ENCODE results near the gene NHSL1. TPM values are rescaled to one million over a fixed set of nuclear protein-coding genes. Genes with fewer than 3 reads are reported as not detected.

Gene NHSL1
- total RNA-seq, 2 experiments from 2014 or later: 0.53 to 0.95 TPM

DNA sequence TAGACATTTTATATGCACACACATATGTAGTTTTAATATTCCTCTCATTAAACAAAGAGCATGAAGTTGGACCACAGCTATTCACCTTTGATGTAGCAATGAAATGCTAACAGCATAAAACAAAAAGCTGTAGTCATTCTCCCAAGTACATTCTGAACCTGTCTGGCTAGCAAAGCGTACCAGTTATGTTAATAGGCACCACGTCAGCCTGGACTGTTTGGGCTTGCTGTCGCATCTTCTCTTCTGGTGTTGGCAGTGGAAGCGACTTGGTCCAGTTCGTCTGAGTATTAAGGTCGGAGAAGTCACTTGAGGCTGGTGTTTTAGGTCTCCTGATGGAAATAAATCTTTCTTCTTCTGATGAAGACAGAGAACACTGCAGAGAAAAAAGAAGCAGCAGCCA, 52.5 kb downstream of the NHSL1 start:
- DNase-seq: no peak
- CTCF ChIA-PET: interaction anchor here (1.5 kb wide), 1 partner anchor 16 kb away, joined by 3 read pairs; no protein-coding TSS in a partner anchor
- H3K4me1 Mint-ChIP-seq (ENCODE audit: low read depth): no peaks in the 10 kb centered on the region
- no peaks in the 10 kb centered on the region for H3K27me3 Mint-ChIP-seq
- no peaks in the 10 kb centered on the region for H3K9me3 Mint-ChIP-seq
- no peak overlapping the region for H3K4me3 Mint-ChIP-seq
- H3K36me3 Mint-ChIP-seq: no peaks in the 10 kb centered on the region
- H3K27ac Mint-ChIP-seq: no peak overlapping the region
- POLR2A ChIA-PET: no interaction called here
- intact Hi-C loops (cut with micrococcal nuclease): no loop called here

DNA sequence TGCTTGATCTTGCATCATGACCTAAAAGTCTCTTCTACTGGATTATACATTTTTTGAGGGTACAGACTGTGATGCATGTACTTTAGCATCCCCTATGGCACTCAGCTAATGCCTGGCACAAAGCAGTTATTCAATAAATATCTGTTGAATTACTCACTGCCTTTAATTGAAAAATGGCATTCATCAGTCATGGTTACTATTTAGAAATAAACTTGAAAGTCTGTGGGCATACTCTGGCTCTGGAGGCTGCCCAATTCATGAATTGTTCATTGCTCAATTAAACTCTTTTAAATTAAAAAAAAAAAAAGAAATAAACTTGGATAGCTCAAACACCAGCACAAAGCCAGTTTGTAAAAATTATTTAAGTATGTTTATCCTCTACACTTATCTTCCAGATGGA, 55.3 kb downstream of the NHSL1 start:
- H3K9me3 Mint-ChIP-seq: no peaks in the 10 kb centered on the region
- intact Hi-C loops (cut with micrococcal nuclease): no loop called here
- ChIA-PET POLR2A (no interaction called here), CTCF (interaction anchor here (1.7 kb wide), 1 partner anchor 65 kb away, joined by 6 read pairs; no protein-coding TSS in a partner anchor)
- no peaks in the 10 kb centered on the region for H3K4me1 Mint-ChIP-seq (ENCODE audit: low read depth)
- H3K4me3 Mint-ChIP-seq: no peak overlapping the region
- no peak for DNase-seq
- no peaks in the 10 kb centered on the region for H3K27me3 Mint-ChIP-seq
- H3K36me3 Mint-ChIP-seq: no peaks in the 10 kb centered on the region
- H3K27ac Mint-ChIP-seq: no peak overlapping the region

DNA sequence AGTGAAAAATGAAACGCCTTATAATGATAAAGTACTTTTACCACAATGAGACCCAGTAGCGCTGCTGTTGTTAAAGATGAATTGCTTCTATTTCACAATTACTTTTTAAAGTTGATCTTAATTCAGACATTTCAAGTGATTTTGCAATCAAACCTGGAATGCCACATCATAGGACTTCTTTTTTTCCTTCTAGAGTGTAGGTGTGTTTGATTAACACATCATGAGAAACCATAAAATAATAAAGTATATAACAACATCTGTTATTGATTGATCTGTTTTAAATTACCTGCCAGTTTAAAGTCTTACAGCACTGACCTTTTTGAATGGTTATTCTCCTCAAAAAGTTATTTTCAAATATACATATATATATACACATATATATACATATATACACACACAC, 56.6 kb downstream of the NHSL1 start:
- ChIA-PET POLR2A (no interaction called here), CTCF (interaction anchor here (2.3 kb wide), 1 partner anchor 66 kb away, joined by 8 read pairs; no protein-coding TSS in a partner anchor)
- no peaks in the 10 kb centered on the region for H3K4me1 Mint-ChIP-seq (ENCODE audit: low read depth)
- H3K27ac Mint-ChIP-seq: no peak overlapping the region
- H3K36me3 Mint-ChIP-seq: no peaks in the 10 kb centered on the region
- no peaks in the 10 kb centered on the region for H3K27me3 Mint-ChIP-seq
- DNase-seq: no peak
- no peaks in the 10 kb centered on the region for H3K9me3 Mint-ChIP-seq
- intact Hi-C loops (cut with micrococcal nuclease): no loop called here
- H3K4me3 Mint-ChIP-seq: no peak overlapping the region

DNA sequence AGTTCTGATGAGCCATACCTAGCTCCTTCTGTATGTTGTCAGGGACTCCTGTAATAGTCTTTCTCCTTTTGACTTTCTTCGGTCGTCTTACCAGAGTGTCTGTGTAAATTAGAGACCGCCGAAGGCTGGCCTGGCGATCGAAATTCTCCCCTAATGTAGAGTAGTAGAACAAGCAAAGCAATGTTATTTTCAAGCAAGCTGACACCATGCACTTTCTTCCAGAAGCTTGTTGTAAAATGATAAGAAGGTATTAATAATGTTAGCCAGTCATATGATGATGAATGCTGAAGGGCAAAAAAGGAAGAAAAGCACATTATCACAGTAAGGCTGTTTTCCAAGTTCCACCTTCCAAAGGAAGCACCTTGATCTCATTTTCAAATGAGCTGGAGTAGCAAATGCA, 57.3 kb downstream of the NHSL1 start:
- no peaks in the 10 kb centered on the region for H3K27me3 Mint-ChIP-seq
- H3K36me3 Mint-ChIP-seq: no peaks in the 10 kb centered on the region
- no peaks in the 10 kb centered on the region for H3K4me1 Mint-ChIP-seq (ENCODE audit: low read depth)
- no peak for DNase-seq
- POLR2A ChIA-PET: no interaction called here
- CTCF ChIA-PET: interaction anchor here (1.0 to 2.3 kb wide), 2 partner anchors 15 to 67 kb away, joined by 3 to 8 read pairs; no protein-coding TSS in a partner anchor
- no peak overlapping the region for H3K27ac Mint-ChIP-seq
- no peaks in the 10 kb centered on the region for H3K9me3 Mint-ChIP-seq
- intact Hi-C loops (cut with micrococcal nuclease): no loop called here
- no peak overlapping the region for H3K4me3 Mint-ChIP-seq

DNA sequence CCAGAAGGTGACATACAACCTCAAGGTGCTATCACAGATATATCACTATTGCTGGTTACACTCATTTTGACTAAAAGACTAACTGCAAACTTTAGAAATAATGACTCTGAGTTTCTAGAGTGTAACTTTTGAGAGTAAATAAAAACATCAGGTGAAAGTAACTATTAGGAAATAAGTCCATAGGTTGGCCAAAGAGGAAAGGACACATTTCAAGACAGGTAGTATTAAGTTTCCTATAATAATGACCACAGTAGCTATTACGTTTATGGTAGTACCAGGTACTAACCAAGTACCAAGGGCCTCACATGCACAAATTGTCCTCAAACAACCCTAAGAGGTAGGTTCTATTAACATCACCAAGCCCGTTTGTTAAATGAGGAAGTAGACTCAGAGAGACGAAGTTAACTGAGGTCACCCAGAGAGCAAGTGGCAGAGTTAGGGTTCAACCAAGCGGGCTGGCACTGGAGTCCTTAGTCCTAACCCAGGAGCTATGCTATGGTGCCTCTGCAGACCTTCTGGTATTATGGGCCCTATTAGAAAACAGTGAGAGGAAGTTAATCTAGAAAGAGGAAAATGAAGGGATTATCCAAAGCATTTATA, 58.4 kb downstream of the NHSL1 start:
- Mint-ChIP-seq H3K9me3 (no peaks in the 10 kb centered on the region), H3K4me1 (ENCODE audit: low read depth) (no peaks in the 10 kb centered on the region), H3K27ac (no peak overlapping the region), H3K4me3 (no peak overlapping the region), H3K36me3 (no peaks in the 10 kb centered on the region), H3K27me3 (no peaks in the 10 kb centered on the region)
- intact Hi-C loops (cut with micrococcal nuclease): no loop called here
- POLR2A ChIA-PET: no interaction called here
- DNase-seq: no peak
- CTCF ChIA-PET: interaction anchor here (1.0 to 2.3 kb wide), 2 partner anchors 13 to 68 kb away, joined by 3 to 8 read pairs; no protein-coding TSS in a partner anchor

DNA sequence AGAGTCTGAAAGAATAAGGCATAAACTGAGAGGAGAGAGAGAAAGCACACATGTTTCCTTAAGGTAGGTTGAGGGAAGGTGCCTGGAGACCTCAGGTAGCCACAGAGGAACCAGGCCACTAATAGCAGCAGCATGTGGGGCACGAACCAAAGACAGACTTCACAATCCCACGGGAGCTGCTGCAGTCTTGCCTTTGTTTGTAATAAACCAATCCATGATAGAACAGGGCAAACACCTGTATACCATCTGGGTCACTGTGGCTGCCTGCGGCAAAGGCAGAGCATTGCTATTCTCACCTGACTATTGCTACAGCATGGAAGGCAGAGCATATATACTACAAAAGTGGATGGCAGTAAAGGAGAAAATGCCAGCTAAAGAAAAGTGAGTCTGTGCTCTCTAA, 59.0 kb downstream of the NHSL1 start:
- POLR2A ChIA-PET: no interaction called here
- no peak overlapping the region for H3K27ac Mint-ChIP-seq
- H3K27me3 Mint-ChIP-seq: no peaks in the 10 kb centered on the region
- no peaks in the 10 kb centered on the region for H3K9me3 Mint-ChIP-seq
- intact Hi-C loops (cut with micrococcal nuclease): no loop called here
- CTCF ChIA-PET: interaction anchor here (2.3 kb wide), 1 partner anchor 69 kb away, joined by 8 read pairs; no protein-coding TSS in a partner anchor
- no peaks in the 10 kb centered on the region for H3K4me1 Mint-ChIP-seq (ENCODE audit: low read depth)
- no peak for DNase-seq
- H3K36me3 Mint-ChIP-seq: no peaks in the 10 kb centered on the region
- no peak overlapping the region for H3K4me3 Mint-ChIP-seq

DNA sequence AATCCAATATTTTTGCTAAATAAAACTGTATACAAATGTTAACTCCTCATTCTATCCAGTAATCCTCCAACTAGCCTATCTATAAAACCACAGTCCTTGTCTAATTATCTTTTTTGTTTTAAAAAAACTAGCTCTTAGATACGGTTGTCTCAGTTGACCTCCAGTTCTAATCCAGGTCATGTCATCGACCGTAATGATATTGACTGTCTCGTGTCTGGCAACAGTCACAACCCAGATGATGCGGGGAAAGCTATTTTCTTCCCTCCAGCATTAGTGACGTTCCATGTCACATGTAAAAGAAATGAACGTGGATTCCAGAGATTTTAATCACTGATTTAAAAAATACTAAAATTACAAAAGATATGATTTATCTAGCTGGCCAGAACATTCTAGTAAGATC, 59.7 kb downstream of the NHSL1 start:
- H3K9me3 Mint-ChIP-seq: no peaks in the 10 kb centered on the region
- ChIA-PET POLR2A (no interaction called here), CTCF (no interaction called here)
- no peak overlapping the region for H3K4me3 Mint-ChIP-seq
- DNase-seq: no peak
- no peaks in the 10 kb centered on the region for H3K36me3 Mint-ChIP-seq
- no peaks in the 10 kb centered on the region for H3K27me3 Mint-ChIP-seq
- H3K4me1 Mint-ChIP-seq (ENCODE audit: low read depth): no peaks in the 10 kb centered on the region
- no peak overlapping the region for H3K27ac Mint-ChIP-seq
- intact Hi-C loops (cut with micrococcal nuclease): no loop called here

DNA sequence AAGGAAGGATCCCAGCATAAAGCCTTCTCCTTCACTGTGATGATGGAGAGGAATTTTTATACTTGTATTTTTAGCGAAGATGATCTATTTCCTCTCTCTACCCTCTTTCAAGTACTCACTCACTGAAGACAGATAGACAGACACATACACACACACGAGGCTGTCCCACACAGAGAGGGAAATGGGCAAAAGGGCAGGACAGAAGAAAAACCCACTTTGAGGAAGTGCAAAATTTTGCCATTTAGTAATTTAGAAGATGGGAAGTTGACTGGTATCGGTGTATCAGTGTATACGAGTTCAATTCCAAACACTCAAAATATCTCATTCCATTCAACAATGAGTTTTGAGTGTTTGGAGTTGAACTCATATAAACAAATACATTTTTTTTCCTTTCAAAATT, 64.4 kb downstream of the NHSL1 start:
- CTCF ChIA-PET: interaction anchor here (2.0 to 3.8 kb wide), 2 partner anchors 75 to 83 kb away, joined by 8 to 21 read pairs; no protein-coding TSS in a partner anchor
- Mint-ChIP-seq H3K27ac (no peak overlapping the region), H3K9me3 (no peaks in the 10 kb centered on the region), H3K27me3 (no peaks in the 10 kb centered on the region), H3K36me3 (no peaks in the 10 kb centered on the region), H3K4me1 (ENCODE audit: low read depth) (no peaks in the 10 kb centered on the region), H3K4me3 (no peak overlapping the region)
- POLR2A ChIA-PET: no interaction called here
- no peak for DNase-seq
- intact Hi-C loops (cut with micrococcal nuclease): no loop called here

DNA sequence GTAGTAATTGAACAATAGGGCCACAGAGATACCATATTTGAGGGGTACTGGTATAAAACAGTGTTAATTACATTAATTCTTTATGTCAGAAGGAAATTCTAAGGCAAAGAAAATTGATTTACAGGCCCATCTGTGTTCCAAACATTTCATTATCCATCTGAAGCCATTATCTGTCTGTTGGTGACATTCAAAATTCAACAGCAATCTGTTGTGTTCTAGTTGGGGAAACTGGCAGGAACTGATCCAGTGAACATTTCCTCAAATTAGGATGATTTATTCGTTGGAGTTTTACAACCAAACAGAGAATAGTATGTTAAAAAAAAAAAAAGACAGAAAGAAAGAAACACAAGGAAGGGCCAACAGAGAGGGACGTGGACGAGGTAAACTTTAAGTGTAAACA, 65.2 kb downstream of the NHSL1 start:
- Mint-ChIP-seq H3K36me3 (no peaks in the 10 kb centered on the region), H3K27ac (no peak overlapping the region), H3K27me3 (no peaks in the 10 kb centered on the region), H3K4me1 (ENCODE audit: low read depth) (no peaks in the 10 kb centered on the region), H3K4me3 (no peak overlapping the region), H3K9me3 (no peaks in the 10 kb centered on the region)
- ChIA-PET POLR2A (no interaction called here), CTCF (interaction anchor here (3.8 kb wide), 1 partner anchor 75 kb away, joined by 21 read pairs; no protein-coding TSS in a partner anchor)
- intact Hi-C loops (cut with micrococcal nuclease): no loop called here
- no peak for DNase-seq

DNA sequence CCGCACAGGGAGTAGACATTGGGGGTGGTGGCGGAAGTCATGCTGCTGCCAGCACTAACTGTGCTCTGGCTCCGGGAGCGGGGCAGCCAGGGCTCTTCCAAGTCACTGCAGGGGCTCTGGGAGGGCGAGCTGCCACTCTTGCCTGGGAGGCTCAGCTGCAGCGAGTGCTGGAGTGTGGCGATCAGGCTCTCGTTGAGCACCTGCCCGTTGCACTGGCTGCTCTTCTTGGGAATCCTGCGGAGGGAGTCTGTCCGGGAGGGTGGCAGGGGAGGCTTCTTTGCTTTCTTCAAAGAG, 67.3 kb downstream of the NHSL1 start:
- no peaks in the 10 kb centered on the region for H3K27me3 Mint-ChIP-seq
- intact Hi-C loops (cut with micrococcal nuclease): no loop called here
- no peaks in the 10 kb centered on the region for H3K4me1 Mint-ChIP-seq (ENCODE audit: low read depth)
- H3K36me3 Mint-ChIP-seq: no peaks in the 10 kb centered on the region
- CTCF ChIA-PET: interaction anchor here (0.5 to 7.2 kb wide), 3 partner anchors 15 to 319 kb away, joined by 3 to 123 read pairs (median 4); no protein-coding TSS in a partner anchor
- POLR2A ChIA-PET: no interaction called here
- H3K27ac Mint-ChIP-seq: no peak overlapping the region
- DNase-seq: no peak
- no peak overlapping the region for H3K4me3 Mint-ChIP-seq
- no peaks in the 10 kb centered on the region for H3K9me3 Mint-ChIP-seq

DNA sequence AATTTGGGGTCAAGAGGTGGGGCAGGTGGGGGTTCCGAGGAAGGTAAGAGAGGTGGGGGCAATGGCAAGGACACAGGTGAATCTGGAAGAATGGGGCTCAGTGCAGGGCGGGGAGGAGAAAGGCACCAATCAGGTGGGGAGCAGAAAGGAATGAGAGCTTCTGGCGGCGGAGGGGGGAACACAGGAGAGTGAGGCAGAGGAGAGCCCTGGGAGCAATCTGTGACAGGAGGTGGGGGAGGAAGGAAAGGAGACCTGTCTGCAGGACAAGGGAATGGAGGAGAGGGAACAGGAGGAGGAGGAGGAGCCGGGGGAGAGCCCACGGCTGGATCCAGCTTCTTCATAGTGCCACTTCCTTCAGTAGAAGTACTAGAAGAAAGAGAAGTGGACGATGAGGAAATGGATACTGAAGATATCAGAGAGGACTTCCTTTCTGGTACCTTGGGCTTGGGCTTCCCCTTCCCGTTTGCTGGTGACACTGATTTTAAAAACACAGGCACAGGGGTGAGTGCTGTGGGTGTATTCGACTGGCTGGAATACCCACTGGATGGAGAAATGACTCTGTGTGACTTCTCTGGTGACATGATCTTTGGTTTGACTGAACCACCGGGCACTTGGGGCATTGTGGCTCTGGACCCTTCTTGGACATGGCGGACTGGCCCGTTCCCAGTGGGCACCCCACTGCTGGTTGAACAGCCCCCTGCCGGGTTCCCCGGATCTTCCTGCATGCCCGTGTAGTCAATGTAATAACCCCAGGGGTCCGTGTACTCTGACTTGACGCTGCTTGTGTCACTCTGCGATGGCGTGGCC, 67.8 kb downstream of the NHSL1 start:
- ChIA-PET CTCF (interaction anchor here (0.5 to 7.2 kb wide), 5 partner anchors 15 to 318 kb away, joined by 3 to 123 read pairs (median 40); no protein-coding TSS in a partner anchor), POLR2A (no interaction called here)
- H3K4me3 Mint-ChIP-seq: no peak overlapping the region
- no peaks in the 10 kb centered on the region for H3K27me3 Mint-ChIP-seq
- no peaks in the 10 kb centered on the region for H3K9me3 Mint-ChIP-seq
- H3K27ac Mint-ChIP-seq: no peak overlapping the region
- no peaks in the 10 kb centered on the region for H3K4me1 Mint-ChIP-seq (ENCODE audit: low read depth)
- intact Hi-C loops (cut with micrococcal nuclease): no loop called here
- DNase-seq: no peak
- H3K36me3 Mint-ChIP-seq: no peaks in the 10 kb centered on the region

DNA sequence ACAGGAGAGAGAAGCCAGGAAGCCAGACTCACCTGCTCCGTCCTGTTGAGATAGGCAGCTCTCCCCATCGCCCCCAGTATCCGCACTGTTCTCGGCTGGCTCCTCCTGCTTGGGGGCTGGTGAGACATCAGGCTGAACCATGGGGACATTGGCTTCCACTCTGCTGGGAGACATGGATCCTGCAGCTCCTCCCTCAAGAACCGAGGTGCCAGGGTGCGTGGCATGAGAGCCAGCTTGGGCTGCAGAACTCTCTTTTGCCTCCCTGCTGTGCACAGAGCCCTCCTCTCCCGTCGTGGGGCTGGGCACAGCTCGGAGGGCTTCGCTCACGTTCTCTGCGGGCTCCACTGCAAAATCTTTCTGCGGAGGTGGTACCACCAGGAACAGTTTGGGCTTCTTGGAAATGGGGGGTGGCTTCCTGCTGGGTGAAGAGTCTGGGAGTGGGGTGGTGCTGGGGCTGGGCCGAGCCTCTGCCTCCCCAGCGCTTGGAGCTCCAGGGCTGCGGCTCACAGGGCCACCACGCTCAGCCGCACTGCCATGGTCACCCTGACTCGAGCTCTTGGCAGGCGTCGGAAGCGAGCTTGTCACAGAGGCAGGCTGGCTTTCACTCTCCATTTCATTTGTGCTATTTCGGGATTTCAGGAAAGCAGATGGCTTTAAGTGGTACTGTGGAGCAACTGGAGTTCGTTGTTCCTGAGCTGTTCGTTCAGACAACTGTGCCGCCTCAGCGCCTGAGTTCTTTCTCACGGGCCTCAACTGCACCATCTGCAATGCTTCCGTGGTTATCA, 68.7 kb downstream of the NHSL1 start:
- no peaks in the 10 kb centered on the region for H3K9me3 Mint-ChIP-seq
- H3K27me3 Mint-ChIP-seq: no peaks in the 10 kb centered on the region
- H3K4me1 Mint-ChIP-seq (ENCODE audit: low read depth): no peaks in the 10 kb centered on the region
- POLR2A ChIA-PET: no interaction called here
- H3K27ac Mint-ChIP-seq: no peak overlapping the region
- H3K4me3 Mint-ChIP-seq: no peak overlapping the region
- CTCF ChIA-PET: interaction anchor here (0.6 to 7.2 kb wide), 14 partner anchors 16 to 336 kb away, joined by 3 to 123 read pairs (median 6); no protein-coding TSS in a partner anchor
- no peaks in the 10 kb centered on the region for H3K36me3 Mint-ChIP-seq
- intact Hi-C loops (cut with micrococcal nuclease): no loop called here
- no peak for DNase-seq
